MM.1S (cell line): Measurements from ENCODE around the gene CHMP1A.
"Not testable (repeated sequence)": the region's sequence is repeated elsewhere in the genome, so short reads cannot be mapped to it uniquely, and the experiment has no call there.

Experiments
- DNase-seq: peaks from one replicate; pipeline ENCODE4 v3.0.0-alpha.2; 2015
- H2AFZ ChIP-seq: fragments of 300-600 bp; sonication (generic); 2 replicates; pipeline ENCODE4 v1.6.0; 2016; ENCODE audit warnings: antibody characterized with exemption, low read length
- H3F3A ChIP-seq: fragments of 300-600 bp; sonication (generic); 2 replicates; pipeline ENCODE4 v1.6.1; 2016; ENCODE audit warnings: mild to moderate bottlenecking, antibody characterized with exemption, low read length, moderate library complexity, mixed read lengths; ENCODE audit not compliant: insufficient read depth
- H3K27ac ChIP-seq: fragments of 300-600 bp; sonication (generic); 2 replicates; pipeline ENCODE4 v1.5.1; 2016; ENCODE audit warnings: mild to moderate bottlenecking, low read length
- H3K27me3 ChIP-seq: fragments of 300-600 bp; sonication (generic); replicated peaks from 2 replicates; pipeline ENCODE4 v1.6.0; 2016; ENCODE audit warnings: low read length; ENCODE audit not compliant: insufficient read depth
- H3K36me3 ChIP-seq: fragments of 300-600 bp; sonication (generic); replicated peaks from 2 replicates; pipeline ENCODE4 v1.6.1; 2016; ENCODE audit warnings: mild to moderate bottlenecking, low read length, mixed read lengths; ENCODE audit not compliant: insufficient read depth
- H3K4me1 ChIP-seq: fragments of 300-600 bp; sonication (generic); 2 replicates; pipeline ENCODE4 v1.6.1; 2016; ENCODE audit warnings: low read length, mixed read lengths
- H3K4me2 ChIP-seq: fragments of 300-600 bp; sonication (generic); 2 replicates; pipeline ENCODE4 v1.6.0; 2016; ENCODE audit warnings: low read depth, low read length
- H3K4me3 ChIP-seq: fragments of 300-600 bp; sonication (generic); 2 replicates; pipeline ENCODE4 v1.5.1; 2016; ENCODE audit warnings: low read length, mixed read lengths
- H3K79me2 ChIP-seq: fragments of 300-600 bp; sonication (generic); 2 replicates; pipeline ENCODE4 v1.6.1; 2016; ENCODE audit warnings: mixed run types, low read length, mixed read lengths
- H3K9ac ChIP-seq: fragments of 300-600 bp; sonication (generic); 2 replicates; pipeline ENCODE4 v1.6.1; 2016; ENCODE audit warnings: low read length, mixed read lengths
- H3K9me2 ChIP-seq: fragments of 300-600 bp; sonication (generic); replicated peaks from 2 replicates; pipeline ENCODE4 v1.6.1; 2016; ENCODE audit warnings: mild to moderate bottlenecking, low read length, mixed read lengths; ENCODE audit not compliant: insufficient read depth
- H3K9me3 ChIP-seq: fragments of 300-600 bp; sonication (generic); replicated peaks from 2 replicates; pipeline ENCODE4 v1.6.1; 2016; ENCODE audit warnings: mild to moderate bottlenecking, low read length, mixed read lengths; ENCODE audit not compliant: insufficient read depth
- H4K20me1 ChIP-seq: fragments of 300-600 bp; sonication (generic); 2 replicates; pipeline ENCODE4 v1.6.1; 2016; ENCODE audit warnings: mild to moderate bottlenecking, low read length, moderate library complexity, mixed read lengths; ENCODE audit not compliant: insufficient read depth
- CTCF ChIP-seq: fragments of 300-600 bp; sonication (generic); IDR thresholded peaks from 2 replicates; pipeline ENCODE4 v1.5.1; 2016; ENCODE audit warnings: antibody characterized with exemption, low read length, mixed read lengths
- EZH2 ChIP-seq: fragments of 300-600 bp; sonication (generic); optimal IDR thresholded peaks from 2 replicates; pipeline ENCODE3; 2017; ENCODE audit warnings: low read depth, mild to moderate bottlenecking, antibody characterized with exemption, low read length, mixed read lengths
- EZH2phosphoT487 ChIP-seq: fragments of 300-600 bp; sonication (generic); IDR thresholded peaks from 2 replicates; pipeline ENCODE4 v1.6.1; 2018; ENCODE audit warnings: antibody characterized with exemption, low read length

CHMP1A gene

GRCh38 chr16:89691986-89692569 lies 34.6 kb upstream of the CHMP1A start:
- Histone ChIP-seq H3K27ac (no peak overlapping the region), H3K27me3 (no peaks in the 10 kb centered on the region), H3K4me2 (no peak overlapping the region), H3F3A (no peaks in the 10 kb centered on the region), H3K9me2 (no peaks in the 10 kb centered on the region), H4K20me1 (no peaks in the 10 kb centered on the region), H3K79me2 (peaks cover 4% of the 10 kb centered on the region), H3K9ac (no peak overlapping the region), H2AFZ (no peak overlapping the region), H3K4me1 (no peaks in the 10 kb centered on the region), H3K4me3 (no peak overlapping the region), H3K36me3 (no peaks in the 10 kb centered on the region), H3K9me3 (no peaks in the 10 kb centered on the region)
- TF ChIP-seq CTCF (no peak), EZH2 (no peak), EZH2phosphoT487 (no peak)
- no peak for DNase-seq

GRCh38 chr16:89691231-89691985 lies 33.9 kb upstream of the CHMP1A start:
- no peak for DNase-seq
- Histone ChIP-seq H3K27ac (no peak overlapping the region), H4K20me1 (no peaks in the 10 kb centered on the region), H3K4me3 (no peak overlapping the region), H3K9ac (no peak overlapping the region), H3K4me2 (no peak overlapping the region), H3K27me3 (no peaks in the 10 kb centered on the region), H3F3A (no peaks in the 10 kb centered on the region), H3K9me3 (no peaks in the 10 kb centered on the region), H3K9me2 (no peaks in the 10 kb centered on the region), H3K79me2 (peaks cover 4% of the 10 kb centered on the region), H3K4me1 (no peaks in the 10 kb centered on the region), H3K36me3 (no peaks in the 10 kb centered on the region), H2AFZ (no peak overlapping the region)
- no peak for TF ChIP-seq CTCF
- no peak for TF ChIP-seq EZH2
- no peak for TF ChIP-seq EZH2phosphoT487

GRCh38 chr16:89690392-89690901 lies 32.9 kb upstream of the CHMP1A start:
- TF ChIP-seq EZH2phosphoT487 (no peak), EZH2 (no peak), CTCF (no peak)
- Histone ChIP-seq H3K9me2 (no peaks in the 10 kb centered on the region), H3K79me2 (peaks cover 4% of the 10 kb centered on the region), H3K4me1 (no peaks in the 10 kb centered on the region), H2AFZ (no peak overlapping the region), H3K27me3 (no peaks in the 10 kb centered on the region), H3K4me3 (no peak overlapping the region), H3K4me2 (no peak overlapping the region), H3K36me3 (no peaks in the 10 kb centered on the region), H3K27ac (no peak overlapping the region), H3K9me3 (no peaks in the 10 kb centered on the region), H3K9ac (no peak overlapping the region), H4K20me1 (no peaks in the 10 kb centered on the region), H3F3A (no peaks in the 10 kb centered on the region)
- DNase-seq: no peak

GRCh38 chr16:89689621-89690020 lies 32.1 kb upstream of the CHMP1A start:
- H3K4me3 ChIP-seq, H3K27ac ChIP-seq, H3K36me3 ChIP-seq, H3K79me2 ChIP-seq, DNase-seq, H3F3A ChIP-seq, H2AFZ ChIP-seq, H3K4me1 ChIP-seq, H3K9me3 ChIP-seq, H4K20me1 ChIP-seq, H3K27me3 ChIP-seq, H3K9ac ChIP-seq, H3K9me2 ChIP-seq, H3K4me2 ChIP-seq: not testable (repeated sequence)
